Coronary artery (tissue), 2 donors: ENCODE results near the gene PAM16.

Experiments used
- DNase-seq: peaks from one replicate; pipeline ENCODE4 v3.0.0-alpha.2; 2017; ENCODE audit warnings: low spot score
- H3K27ac ChIP-seq, 2 donors: fragments of 200-600 bp; sonication (generic); one replicate each; pipeline ENCODE4 v1.5.1; 2016 to 2019
- H3K4me3 ChIP-seq: fragments of 200-600 bp; sonication (generic); 2 replicates; pipeline ENCODE4 v1.5.1; 2016; ENCODE audit warnings: mild to moderate bottlenecking, moderate library complexity
- CTCF ChIP-seq: fragments of 200-600 bp; sonication (generic); IDR thresholded peaks from one replicate; pipeline ENCODE4 v1.5.1; 2019; ENCODE audit warnings: antibody characterized with exemption

The PAM16 gene

GRCh38 chr16:4382795-4383357 lies 31.8 kb upstream of the PAM16 start:
- peak overlapping the region; percentile 92 to 98 for H3K27ac ChIP-seq
- DNase-seq = no peak
- H3K4me3 ChIP-seq = no peak overlapping the region
- TF ChIP-seq CTCF = no peak

GRCh38 chr16:4381935-4382794 lies 31.0 kb upstream of the PAM16 start:
- Histone ChIP-seq H3K4me3 (peak overlapping the region; percentile 39), H3K27ac (peak overlapping the region; percentile 92 to 98)
- no peak for TF ChIP-seq CTCF
- no peak for DNase-seq

- H3K27ac ChIP-seq = peak overlapping the region; percentile 92 to 98
- DNase-seq = no peak
- TF ChIP-seq CTCF = no peak
- peak overlapping the region; percentile 39 for H3K4me3 ChIP-seq
Observed at GRCh38 chr16:4381072-4381934, 30.2 kb upstream of the PAM16 start.

GRCh38 chr16:4380119-4381063 lies 29.3 kb upstream of the PAM16 start:
- H3K27ac ChIP-seq = peak overlapping the region; percentile 92 to 98
- no peak for DNase-seq
- no peak for TF ChIP-seq CTCF
- peak overlapping the region; percentile 39 for H3K4me3 ChIP-seq

- no peak for TF ChIP-seq CTCF
- H3K4me3 ChIP-seq = peak overlapping the region; percentile 95
- H3K27ac ChIP-seq = peak overlapping the region; percentile 93 to 98
Observed at GRCh38 chr16:4378999-4379690, 28.0 kb upstream of the PAM16 start.

More at GRCh38 chr16:4378999-4379690, 28.0 kb upstream of the PAM16 start:
- no peak for DNase-seq
